Stimulated activated CD4-positive, alpha-beta T cell treated with anti-CD3 and anti-CD28 coated beads, Interleukin-1b, Interleukin-23, amount 100 ng/mL, for 48 hours (primary cell): ENCODE results near the gene MDM4.

Experiments used
- DNase-seq: peaks from one replicate; pipeline ENCODE4 v3.0.0-alpha.2; 2020

The MDM4 gene

GRCh38 chr1:204516180-204516879, at the start of gene MDM4:
Gene MDM4 (plus strand): TSS chr1:204516406. CDS start chr1:204525519, 9,113 bp downstream.
- DNase-seq = peak; percentile 97

GRCh38 chr1:204466416-204467405, 49.5 kb upstream of the MDM4 start:
- no peak for DNase-seq

GRCh38 chr1:204468206-204468605, 48.0 kb upstream of the MDM4 start:
- no peak for DNase-seq

- DNase-seq = no peak
Observed at GRCh38 chr1:204468766-204469302, 47.4 kb upstream of the MDM4 start.

- DNase-seq = no peak
Observed at GRCh38 chr1:204469304-204469703, 46.9 kb upstream of the MDM4 start.

- DNase-seq = no peak
Observed at GRCh38 chr1:204471687-204472086, 44.5 kb upstream of the MDM4 start.

GRCh38 chr1:204472660-204473059, 43.5 kb upstream of the MDM4 start:
- no peak for DNase-seq

- no peak for DNase-seq
Observed at GRCh38 chr1:204473400-204473965, 42.7 kb upstream of the MDM4 start.

GRCh38 chr1:204475656-204476432, 40.4 kb upstream of the MDM4 start:
- no peak for DNase-seq

GRCh38 chr1:204476563-204476962, 39.6 kb upstream of the MDM4 start:
- no peak for DNase-seq

GRCh38 chr1:204477036-204477740, 39.0 kb upstream of the MDM4 start:
- DNase-seq = no peak

- no peak for DNase-seq
Observed at GRCh38 chr1:204478172-204478899, 37.9 kb upstream of the MDM4 start.

GRCh38 chr1:204478921-204479320, 37.3 kb upstream of the MDM4 start:
- DNase-seq = no peak

- DNase-seq = no peak
Observed at GRCh38 chr1:204479387-204480136, 36.6 kb upstream of the MDM4 start.

- DNase-seq = no peak
Observed at GRCh38 chr1:204480515-204480914, 35.7 kb upstream of the MDM4 start.

- no peak for DNase-seq
Observed at GRCh38 chr1:204483791-204484190, 32.4 kb upstream of the MDM4 start.

GRCh38 chr1:204486513-204487255, 29.5 kb upstream of the MDM4 start:
- DNase-seq = peak; percentile 17

- no peak for DNase-seq
Observed at GRCh38 chr1:204487256-204487615, 29.0 kb upstream of the MDM4 start.

- no peak for DNase-seq
Observed at GRCh38 chr1:204491655-204492054, 24.6 kb upstream of the MDM4 start.
